HG03103 (cell line): ENCODE data around the gene CBX8.

ENCODE experiments used
- ATAC-seq: cut with Tn5 transposase; IDR thresholded peaks from one replicate; pipeline ENCODE4 v1.9.1; 2021; ENCODE audit warnings: low read depth; ENCODE audit not compliant: unreplicated experiment

Gene CBX8

DNA sequence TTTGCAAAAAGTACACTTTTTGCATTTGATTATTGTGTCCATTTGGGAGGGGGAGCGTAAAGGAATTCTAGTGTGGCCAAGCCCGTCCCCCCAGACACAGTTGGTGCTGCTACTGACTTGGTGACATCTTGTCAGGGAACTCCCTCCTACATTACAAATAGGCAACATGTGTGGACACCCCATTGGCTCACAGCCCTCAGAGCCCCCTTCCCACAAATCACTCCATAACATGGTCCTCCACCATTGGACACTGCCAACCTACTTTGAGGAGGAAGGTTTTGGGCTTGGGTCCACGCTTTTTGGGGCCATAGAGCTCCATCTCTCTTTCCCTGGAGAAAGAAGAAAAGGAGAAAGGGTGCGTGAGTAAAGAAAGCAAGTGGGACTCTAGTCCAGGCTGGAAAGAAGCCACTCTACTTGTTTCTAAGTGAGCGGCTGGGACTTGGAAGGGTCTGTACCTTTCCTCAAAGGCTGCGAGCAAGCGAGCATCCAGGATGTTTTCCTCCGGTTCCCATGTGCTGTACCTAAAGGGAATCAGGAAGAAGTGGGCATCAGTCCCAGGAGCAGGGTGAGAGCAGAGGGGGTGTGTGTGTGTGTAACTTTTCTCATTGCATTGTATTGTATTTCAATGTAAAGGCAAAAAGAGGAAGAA, 958 bp downstream of the CBX8 start:
- no peak for ATAC-seq

DNA sequence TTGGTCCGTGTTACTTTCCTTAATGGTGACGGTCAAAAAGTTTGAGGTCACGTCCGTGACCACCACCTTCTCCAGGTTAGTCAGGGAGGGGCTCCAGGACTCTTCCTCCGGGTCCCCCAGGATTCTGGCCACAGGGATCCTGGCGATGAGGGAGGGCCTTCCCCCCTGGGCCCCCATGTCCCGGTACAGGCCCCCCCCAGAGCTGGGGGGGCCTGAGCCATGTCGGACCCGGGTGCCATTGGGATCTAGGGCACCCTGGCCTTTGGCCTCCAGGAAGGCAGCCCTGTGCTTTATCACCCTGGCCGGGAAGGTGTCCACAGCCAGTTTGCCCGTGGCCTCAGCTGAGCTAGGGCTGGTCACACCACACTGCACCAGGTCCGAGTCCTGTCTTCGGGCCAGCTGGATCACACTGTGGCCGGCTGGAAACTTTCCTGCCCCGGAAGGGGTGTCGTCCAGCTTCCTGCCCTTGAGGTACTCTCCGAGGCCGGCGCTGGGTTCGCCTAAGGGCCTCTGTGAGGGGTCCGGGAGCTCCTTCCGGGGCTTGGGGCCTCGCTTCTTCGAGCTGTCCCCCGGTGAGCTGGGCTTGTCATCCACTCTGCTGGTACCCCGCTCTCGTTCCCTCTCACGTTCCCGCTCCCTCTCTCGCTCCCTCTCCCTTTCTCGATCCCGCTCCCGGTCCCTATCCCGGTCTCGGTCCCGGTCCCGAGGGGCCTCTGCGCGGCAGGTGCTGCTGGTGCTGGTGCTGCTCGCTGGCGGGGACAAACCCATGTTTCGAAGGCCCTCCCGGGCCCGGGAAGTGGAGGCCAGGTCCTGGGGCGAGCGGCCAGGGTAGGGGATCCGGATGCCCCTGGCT, 2.0 kb downstream of the CBX8 start:
- ATAC-seq, result no peak

DNA sequence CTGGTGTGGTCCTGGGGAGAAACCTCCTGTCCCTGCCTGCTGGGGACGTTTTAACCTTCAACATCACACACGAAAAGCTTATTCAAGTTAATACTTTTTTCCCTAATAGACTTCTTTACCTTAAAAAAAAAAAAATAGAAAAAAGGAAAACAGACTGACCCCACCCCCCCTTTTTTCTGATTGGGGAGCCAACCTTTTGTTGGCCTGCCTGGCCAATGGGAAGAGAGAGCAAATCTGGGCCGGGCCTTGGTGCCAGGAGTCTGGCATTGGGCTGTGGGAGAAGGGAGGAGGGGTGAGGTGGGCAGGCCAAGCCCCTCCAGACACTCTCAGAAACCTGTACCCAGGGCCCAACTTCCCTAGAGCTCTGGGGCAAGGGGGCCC, 3.0 kb downstream of the CBX8 start:
- no peak for ATAC-seq

DNA sequence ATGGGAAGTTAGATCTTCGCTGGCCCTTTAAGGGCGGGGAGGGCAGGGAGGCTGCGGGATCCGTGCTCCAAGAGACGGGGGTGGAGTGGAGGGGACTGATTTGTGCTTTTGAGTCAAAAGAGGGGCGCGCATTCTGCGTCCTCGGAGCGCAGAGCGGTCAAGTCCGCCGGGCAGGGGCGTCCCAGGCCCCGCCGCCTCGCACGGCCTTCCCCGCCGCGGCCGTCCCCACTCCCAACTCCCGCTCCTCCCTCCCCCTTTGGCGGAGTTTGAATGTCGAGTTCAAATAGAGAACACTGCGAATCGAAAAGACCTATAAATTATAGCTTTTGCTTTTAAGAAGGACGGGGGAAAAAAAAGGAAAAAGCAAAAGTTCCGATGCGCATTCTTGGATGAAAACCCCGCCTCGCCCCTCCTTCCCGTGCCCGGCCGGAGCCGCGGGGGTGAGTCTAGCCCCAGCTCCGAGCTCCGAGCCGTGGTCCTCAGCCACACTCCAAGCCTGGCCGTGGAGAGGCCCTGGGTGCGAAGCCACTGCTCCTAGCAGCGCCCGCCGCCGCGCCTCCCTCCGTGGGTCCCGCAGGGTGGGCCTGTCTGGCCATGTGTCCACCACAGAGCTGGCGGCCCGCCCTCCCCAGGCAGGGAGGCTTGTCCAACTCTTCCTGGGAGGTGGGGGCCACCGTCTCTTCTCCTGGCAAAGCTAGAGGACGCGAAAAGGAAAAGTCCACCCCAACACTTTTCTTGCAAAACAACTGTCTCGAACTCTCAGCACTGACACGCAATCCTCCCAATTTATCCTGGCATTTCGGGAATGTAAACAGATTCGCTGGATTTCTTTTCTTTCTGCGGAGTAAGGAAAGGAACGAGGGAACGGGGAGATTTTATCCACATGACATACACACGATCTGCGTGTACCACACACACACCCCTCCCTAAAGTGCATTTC, 3.6 kb downstream of the CBX8 start:
- ATAC-seq, result no peak

DNA sequence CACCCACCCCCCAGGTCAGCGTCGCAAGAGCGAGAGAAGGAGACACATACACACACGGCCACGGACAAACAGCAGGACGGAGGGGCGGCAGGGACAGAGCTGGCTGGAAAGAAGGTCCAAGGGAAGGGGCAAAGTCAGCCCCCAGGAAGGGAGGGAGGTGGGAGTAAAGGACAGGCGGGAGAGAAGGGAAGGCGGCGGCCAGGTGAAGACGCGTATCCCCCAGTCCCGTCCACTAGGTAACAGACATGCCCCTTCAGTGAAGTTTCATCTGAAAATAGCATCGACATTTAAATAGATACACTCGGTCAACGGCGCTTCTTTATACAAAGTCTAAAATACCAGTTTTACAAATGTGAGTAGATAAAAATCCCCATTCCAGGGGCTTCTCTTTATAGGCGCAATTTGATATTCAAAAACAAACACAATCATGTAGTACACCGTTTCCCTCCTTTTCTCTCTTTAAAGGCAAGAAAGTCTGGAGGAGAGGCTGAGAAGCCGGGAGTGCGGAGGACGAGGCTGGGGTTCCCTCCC, 4.5 kb downstream of the CBX8 start:
- no peak for ATAC-seq

DNA sequence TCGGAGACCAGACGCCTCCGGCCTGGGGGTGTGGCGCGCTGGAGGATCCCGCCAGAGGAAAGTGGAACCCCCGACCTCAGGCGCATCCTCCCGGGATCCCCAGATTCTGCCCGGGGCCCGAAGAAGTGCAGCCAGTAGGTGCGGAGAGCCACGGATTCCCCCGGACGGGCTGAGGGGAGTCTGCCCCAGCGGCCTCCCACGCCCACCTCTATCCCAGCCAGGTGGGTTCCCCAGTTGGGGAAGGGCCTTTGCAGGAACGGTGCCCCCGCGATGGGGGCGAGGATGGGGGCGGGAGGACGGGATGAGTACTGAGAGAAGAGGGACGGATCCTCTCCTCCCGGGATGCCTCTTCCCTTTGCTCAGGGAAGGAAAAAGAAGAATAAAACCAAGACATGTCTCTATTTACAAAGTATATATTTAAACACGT, 5.1 kb downstream of the CBX8 start:
- no peak for ATAC-seq

DNA sequence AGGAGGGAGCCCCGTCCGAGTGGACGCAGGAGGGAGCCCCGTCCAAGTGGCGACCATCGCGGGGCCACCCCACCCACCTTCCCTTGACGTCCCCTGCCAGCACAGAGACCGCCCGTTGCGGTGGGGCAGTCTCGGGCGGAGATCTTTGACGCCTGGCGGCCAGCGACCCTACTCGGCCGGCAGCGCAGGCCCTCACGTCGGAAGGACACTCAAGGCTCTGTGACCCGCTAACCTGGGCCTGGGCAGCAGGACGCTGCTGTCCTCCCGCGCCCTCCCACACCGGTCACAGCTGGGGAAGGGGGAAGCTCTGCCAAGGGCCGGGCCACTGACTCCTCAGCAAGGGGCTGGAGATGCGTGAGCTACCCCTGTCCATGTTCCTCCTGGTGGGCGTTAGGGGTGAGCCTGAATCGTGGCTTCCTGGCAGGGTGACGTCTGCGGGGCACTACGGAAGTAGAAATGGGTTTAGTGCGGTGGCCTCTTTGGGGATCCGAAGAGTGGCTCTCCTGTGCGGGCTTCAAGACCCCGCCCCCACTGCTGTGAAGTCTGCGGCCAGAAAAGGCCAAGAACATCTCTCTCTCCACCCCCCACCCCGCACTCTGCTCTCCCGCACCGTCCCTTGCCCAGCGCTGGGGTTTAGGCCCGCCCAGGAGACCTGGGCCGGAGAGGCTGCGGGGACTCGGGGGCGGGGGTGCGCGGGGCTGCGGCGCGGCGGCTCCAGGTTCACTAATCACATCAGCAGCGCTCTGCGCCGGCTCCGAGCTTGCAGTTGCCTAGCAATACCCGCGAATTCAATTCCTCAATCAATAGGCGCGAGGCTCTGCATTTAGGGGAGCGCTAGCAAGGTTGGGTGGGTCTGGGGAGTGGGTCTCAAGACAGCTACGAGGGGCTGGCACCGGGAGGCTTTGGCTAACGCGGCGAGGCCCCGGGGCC, 5.8 kb downstream of the CBX8 start:
- no peak for ATAC-seq

DNA sequence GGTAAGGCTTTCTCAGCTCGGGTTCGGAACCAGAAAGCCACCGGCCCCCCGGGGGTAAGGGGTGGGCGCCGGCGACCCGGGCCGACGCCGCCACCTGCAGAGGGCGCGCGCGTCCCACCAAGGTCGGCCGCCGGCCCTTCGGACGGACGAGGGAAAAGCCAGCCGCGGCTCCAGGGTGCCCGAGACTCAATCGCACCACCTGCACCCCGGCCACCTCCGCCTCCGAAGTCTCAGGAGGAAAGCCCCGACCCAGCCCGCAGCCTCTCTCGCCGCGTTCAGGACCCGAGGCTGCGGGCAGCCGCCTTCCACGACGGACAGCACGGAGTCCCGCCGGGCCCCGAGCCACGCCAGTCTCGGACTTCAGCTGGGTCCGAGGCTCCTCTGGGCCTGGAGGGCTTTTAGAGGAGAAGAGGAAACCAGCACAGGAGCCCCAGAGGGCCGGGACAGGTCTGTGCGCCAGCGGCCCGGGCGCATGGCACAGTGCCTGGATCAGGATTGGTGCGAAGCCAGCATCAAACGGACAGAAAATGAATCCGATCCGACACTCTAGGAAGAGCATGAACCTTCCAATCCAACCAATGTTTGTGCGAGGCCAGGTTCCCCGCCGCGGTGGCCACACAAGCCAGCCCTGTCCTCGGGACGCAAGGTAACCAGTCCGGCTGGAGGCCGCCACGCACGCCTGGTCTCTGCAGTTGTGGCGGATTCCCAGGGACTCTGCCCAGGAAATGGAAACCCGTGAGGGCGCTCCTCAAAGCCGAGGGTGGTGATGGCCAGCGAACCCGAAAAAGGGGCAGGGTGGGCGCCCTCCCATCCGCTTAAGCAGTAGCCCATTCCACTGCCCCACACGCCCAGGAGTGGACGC, 6.7 kb downstream of the CBX8 start:
- ATAC-seq, result no peak

DNA sequence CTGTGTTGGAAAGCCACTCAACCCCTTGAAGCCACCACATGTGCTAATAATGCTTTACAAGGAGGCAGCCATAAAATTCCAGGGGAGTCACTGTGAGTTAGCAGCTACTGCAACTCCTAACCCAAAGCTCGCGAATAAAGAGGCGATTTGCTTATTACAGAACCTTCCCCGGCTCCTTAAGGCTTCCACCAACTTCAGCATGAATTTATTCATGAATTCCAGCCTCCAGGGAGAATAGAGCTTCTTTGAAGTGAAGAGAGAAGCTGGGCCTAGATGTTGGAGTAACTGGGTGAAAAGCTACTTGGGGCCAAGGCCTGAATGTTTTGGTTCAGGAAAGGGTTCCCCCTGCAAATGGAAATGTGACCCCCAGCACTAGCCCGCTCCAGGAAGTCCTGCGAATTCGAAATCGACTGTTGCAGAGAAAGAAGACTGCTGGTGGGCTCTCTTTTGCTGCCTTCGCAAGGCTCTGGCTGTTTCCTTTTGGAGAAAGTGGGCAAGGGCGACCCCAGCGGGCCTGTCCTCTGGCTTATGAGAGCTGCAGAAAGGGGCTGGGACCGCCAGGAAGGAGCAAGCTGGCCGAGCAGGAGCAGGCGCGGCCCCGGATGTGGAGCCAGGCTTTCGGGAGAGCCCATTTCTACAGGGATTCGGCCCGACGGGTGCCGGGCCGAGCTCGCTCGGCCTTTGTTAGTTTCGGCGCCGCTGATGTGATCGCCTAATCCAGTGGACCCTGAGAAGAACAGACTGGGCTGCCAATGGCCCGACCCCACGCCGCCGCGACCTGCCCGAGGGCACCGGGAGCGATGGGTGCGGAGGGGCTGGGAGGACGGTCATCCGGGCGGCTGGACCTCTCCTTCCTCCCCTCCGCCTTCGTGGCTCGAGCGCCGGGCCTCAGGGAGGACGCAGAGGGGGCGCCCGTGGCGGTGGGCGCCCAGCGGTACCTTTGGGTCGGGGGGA, 7.6 kb downstream of the CBX8 start:
- ATAC-seq, result no peak

DNA sequence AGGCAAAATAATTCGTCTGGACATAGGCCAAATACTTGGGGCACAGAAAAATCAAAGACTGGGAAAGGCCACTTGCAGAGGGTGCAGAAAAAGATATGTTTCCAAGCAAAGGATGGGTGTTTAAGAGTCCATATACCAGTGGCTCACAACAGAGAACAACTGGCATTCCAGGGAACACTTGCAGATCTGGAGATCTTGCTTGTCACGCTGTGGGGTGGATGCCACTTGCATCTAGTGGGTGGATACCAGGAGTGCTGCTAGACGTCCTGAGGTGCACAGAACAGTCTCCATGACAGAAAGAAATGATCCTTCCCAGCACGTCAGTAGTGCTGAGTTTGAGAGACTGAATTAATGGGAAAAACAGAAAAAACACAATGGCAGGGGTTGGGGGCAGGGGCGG, 8.4 kb downstream of the CBX8 start:
- ATAC-seq, result no peak

DNA sequence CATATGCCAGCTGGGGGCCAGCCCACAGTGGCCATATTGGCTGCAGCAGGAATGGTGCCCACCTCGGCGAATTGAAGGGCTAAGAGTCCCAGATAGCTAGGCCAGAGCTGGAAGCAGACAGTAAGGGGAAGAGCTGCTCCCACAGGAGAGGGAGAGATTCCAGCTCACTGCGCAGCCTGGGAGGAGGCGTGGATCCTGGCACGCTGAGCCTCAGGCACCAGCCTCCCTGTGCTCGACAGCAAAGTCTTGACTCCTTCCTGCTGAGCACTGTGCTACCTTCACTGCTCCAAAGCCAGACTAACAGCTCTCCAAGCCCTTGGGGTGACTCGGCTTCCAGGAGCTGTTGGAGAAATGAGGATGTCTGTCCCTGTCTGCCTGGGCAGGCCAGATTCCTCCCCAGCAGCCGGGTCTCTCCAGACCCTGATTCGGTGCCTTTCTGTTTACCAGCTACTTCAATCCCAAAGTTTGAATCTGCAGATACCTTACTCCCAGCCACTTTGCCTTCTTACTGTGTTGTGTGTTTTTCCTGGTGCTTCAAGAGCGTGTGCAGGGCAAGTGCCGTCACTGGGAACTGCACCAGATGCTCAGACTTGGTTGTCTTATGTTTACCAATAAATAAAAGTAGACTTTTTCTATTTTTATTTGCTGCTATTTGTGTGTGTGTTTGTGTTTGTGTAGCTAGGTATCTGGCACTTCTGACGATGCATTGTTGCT, 9.8 kb downstream of the CBX8 start:
- ATAC-seq, result no peak

DNA sequence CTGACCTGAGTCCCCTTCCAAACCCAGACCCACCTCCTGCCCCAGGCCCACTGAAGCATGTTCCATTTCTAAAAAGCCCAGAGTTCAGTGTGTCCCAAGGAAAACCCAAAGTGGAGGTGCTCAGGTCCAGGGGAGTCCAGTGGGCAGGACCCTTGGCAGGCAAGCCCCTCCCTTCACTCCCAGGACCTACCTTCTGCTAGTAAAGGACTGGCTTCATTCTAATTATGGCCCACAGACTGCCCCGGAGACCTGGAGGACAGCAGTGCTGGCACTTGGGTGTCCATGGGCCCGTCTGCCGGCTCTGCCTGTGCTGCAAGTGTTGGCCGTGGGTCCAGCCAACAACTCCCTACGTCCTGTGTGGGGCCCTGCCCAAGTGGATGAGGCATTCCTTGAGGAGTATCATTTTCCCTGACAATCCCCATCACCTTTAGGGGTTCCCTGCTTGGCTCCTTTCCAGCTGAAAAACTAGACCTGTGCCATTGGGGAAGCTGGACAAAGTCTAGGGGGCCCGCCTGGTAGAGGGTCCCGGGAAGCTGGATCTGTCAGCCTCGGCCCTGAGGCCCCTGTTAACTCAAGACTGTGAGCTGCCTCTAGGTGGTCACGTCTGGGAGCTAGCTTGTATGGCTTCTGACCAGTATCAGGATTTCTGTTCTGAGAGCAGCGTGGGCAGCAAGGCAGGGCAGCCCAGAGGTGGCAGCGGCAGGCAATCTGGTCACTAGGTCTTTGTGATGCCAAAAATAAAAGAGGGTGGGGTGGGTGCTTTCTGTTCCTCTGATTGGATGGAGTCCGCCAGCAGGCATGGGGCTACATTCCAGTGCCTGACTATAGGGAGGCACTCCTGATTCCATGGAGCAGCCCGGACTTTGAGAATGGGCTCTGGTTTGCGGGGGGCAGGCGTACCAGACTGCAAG, 10.7 kb downstream of the CBX8 start:
- ATAC-seq, result no peak

DNA sequence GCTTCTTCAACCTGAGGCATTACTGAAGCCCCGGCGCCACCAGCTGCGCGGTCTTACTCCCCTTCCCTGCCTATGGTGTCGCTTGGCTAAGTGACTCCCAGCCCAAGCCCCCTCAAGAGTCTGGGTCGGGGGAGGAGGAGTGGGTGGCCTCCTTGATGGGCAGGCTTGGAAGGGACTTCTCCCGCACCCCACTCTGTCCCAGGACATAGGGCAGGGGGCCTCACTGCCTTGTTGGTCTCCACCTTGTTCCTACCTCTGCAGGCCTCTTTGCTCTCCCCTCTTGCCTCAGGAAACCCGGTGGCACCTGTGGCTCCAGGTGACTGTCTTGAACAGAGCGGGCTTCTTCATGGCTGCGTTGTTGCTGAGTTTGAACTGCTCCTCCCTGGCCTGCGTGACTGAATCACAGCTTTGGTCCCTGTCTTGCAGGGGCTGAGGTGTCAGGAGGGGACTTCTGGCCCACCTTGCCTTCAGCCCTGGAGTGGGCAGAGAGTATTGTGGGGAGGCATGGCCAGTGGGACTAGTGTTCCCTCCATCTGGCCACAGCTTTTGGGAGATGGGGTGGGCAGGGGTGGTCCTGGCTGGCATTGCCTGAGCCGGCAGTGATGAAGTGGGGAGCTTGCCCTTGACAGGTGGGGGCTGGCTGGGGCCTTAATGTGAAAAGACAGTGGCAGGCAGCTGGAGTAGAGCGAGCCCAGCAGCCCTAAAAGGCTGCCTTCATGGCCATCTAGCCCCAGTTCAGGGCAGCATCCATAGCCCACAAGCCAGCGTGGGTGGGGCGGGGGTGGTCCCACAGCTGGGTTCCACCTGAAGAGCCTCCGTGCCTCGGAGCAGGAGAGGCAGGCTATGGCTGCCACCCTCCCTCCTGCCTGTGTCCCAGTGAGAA, 11.6 kb downstream of the CBX8 start:
- no peak for ATAC-seq

DNA sequence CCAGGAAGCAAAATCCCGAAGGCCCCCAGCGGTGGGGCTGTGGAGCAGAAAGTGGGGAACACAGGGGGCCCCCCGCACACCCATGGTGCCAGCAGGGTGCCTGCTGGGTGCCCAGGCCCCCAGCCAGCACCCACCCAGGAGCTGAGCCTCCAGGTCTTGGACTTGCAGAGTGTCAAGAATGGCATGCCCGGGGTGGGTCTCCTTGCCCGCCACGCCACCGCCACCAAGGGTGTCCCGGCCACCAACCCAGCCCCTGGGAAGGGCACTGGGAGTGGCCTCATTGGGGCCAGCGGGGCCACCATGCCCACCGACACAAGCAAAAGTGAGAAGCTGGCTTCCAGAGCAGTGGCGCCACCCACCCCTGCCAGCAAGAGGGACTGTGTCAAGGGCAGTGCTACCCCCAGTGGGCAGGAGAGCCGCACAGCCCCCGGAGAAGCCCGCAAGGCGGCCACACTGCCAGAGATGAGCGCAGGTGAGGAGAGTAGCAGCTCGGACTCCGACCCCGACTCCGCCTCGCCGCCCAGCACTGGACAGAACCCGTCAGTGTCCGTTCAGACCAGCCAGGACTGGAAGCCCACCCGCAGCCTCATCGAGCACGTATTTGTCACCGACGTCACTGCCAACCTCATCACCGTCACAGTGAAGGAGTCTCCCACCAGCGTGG, 12.4 kb downstream of the CBX8 start:
- no peak for ATAC-seq

DNA sequence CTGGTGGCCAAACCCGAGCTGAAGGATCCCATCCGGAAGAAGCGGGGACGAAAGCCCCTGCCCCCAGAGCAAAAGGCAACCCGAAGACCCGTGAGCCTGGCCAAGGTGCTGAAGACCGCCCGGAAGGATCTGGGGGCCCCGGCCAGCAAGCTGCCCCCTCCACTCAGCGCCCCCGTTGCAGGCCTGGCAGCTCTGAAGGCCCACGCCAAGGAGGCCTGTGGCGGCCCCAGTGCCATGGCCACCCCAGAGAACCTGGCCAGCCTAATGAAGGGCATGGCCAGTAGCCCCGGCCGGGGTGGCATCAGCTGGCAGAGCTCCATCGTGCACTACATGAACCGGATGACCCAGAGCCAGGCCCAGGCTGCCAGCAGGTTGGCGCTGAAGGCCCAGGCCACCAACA, 13.0 kb downstream of the CBX8 start:
- ATAC-seq, result no peak
